B cell (primary cell): ENCODE measurements around the gene DNMBP.

Experiments used
- EZH2 ChIP-seq: IDR thresholded peaks from 2 replicates; pipeline ENCODE4 v1.6.1; 2012; ENCODE audit warnings: borderline replicate concordance, low read depth, mild to moderate bottlenecking, moderate library complexity, low read length; ENCODE audit not compliant: insufficient read depth, poor library complexity, severe bottlenecking
- TF ChIP-seq, protein P1 (sequence below): fragments of 200-600 bp; IDR thresholded peaks from one replicate; pipeline ENCODE4 v1.8.0; 2022; ENCODE audit warnings: antibody characterized with exemption, mild to moderate bottlenecking

DNA sequence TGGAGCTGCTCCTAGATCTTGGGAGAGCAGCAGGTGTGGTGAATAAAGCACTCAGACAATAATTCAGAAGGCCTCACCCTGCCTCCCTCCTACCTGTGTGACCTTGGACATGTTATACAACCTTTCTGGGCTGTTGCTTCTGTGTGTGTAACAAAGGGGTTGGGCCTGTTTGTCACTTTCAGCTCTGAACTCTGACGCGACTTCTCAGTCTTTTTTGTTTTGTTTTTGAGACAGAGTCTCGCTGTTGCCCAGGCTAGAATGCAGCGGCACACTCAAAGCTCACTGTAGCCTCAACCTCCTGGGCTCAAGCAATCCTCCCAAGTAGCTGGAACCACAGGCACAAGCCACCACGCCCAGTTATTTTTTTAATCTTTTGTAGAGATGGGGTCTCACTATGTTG is 89.3 kb downstream of the DNMBP start:
- TF ChIP-seq, protein P1, sequence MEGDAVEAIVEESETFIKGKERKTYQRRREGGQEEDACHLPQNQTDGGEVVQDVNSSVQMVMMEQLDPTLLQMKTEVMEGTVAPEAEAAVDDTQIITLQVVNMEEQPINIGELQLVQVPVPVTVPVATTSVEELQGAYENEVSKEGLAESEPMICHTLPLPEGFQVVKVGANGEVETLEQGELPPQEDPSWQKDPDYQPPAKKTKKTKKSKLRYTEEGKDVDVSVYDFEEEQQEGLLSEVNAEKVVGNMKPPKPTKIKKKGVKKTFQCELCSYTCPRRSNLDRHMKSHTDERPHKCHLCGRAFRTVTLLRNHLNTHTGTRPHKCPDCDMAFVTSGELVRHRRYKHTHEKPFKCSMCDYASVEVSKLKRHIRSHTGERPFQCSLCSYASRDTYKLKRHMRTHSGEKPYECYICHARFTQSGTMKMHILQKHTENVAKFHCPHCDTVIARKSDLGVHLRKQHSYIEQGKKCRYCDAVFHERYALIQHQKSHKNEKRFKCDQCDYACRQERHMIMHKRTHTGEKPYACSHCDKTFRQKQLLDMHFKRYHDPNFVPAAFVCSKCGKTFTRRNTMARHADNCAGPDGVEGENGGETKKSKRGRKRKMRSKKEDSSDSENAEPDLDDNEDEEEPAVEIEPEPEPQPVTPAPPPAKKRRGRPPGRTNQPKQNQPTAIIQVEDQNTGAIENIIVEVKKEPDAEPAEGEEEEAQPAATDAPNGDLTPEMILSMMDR = no peak
- no peak for TF ChIP-seq EZH2
